SK-N-SH (cell line): ENCODE measurements around the gene CENPV. TPM values are rescaled to one million over a fixed set of nuclear protein-coding genes. Genes with fewer than 3 reads are reported as not detected.
A peak's percentile ranks its signal among the peaks of the same experiment; 100 is the strongest.

Experiments used
- CTCF ChIA-PET: fragments of 300-600, 350-600 bp; formaldehyde crosslinking; extraction: SDS; loops from one replicate; lab custom pipeline; 2021; lab: Yijun Ruan, JAX
- POLR2A ChIA-PET: fragments of 350-600 bp; sonication (Branson Sonifier 250); formaldehyde crosslinking; extraction: SDS; loops from one replicate; lab custom pipeline; 2020; ENCODE audit warnings: antibody characterized with exemption, inconsistent platforms; lab: Yijun Ruan, JAX
- DNase-seq: peaks from one replicate; pipeline ENCODE4 v3.0.0; 2012
- H2AFZ ChIP-seq: fragments of 200-600 bp; sonication (generic); 2 replicates; pipeline ENCODE4 v1.8.1; 2016; ENCODE audit warnings: antibody characterized with exemption, mild to moderate bottlenecking, low read depth
- H3F3A ChIP-seq: fragments of 200-600 bp; sonication (generic); replicated peaks from 2 replicates; pipeline ENCODE3; 2016; ENCODE audit warnings: antibody characterized with exemption, mild to moderate bottlenecking; ENCODE audit not compliant: insufficient read depth
- H3K27ac ChIP-seq, 2 experiments: fragments of 200-500 bp in 1 of 2; fragments of 200-600 bp in 1 of 2; sonication (Bioruptor generic) in 1 of 2; sonication (generic), shearing (Covaris generic) in 1 of 2; 2 replicates each; pipeline versions ENCODE4 v1.5.1 to v1.6.1; 2014 to 2016; ENCODE audit warnings: low read depth in 2 of 2, inconsistent platforms in 1 of 2, low read length in 1 of 2, mild to moderate bottlenecking in 1 of 2, mixed read lengths in 1 of 2
- H3K27me3 ChIP-seq: fragments of 200-600 bp; sonication (generic), shearing (Covaris generic); 2 replicates; pipeline ENCODE4 v1.6.1; 2016; ENCODE audit warnings: mixed run types; ENCODE audit not compliant: insufficient read depth
- H3K36me3 ChIP-seq, 2 experiments: fragments of 200-500 bp in 1 of 2; fragments of 200-600 bp in 1 of 2; sonication (Bioruptor generic) in 1 of 2; sonication (generic) in 1 of 2; replicated peaks in 1 of 2; 2 replicates each; pipeline versions ENCODE3 to v1.5.1; 2014 to 2016; ENCODE audit warnings: low read length in 1 of 2, mild to moderate bottlenecking in 1 of 2; ENCODE audit not compliant: insufficient read depth in 2 of 2, control insufficient read depth in 1 of 2
- H3K4me1 ChIP-seq, 2 experiments: fragments of 200-500 bp in 1 of 2; fragments of 200-600 bp in 1 of 2; sonication (Bioruptor generic) in 1 of 2; sonication (generic), shearing (Covaris generic) in 1 of 2; 2 replicates each; pipeline versions ENCODE4 v1.5.1 to v1.6.1; 2014 to 2016; ENCODE audit warnings: low read depth in 1 of 2, low read length in 1 of 2, mixed run types in 1 of 2; ENCODE audit not compliant: insufficient read depth in 2 of 2, control insufficient read depth in 1 of 2
- H3K4me2 ChIP-seq: fragments of 200-600 bp; sonication (generic), shearing (Covaris generic); 2 replicates; pipeline ENCODE4 v1.6.1; 2017; ENCODE audit warnings: mixed run types
- H3K4me3 ChIP-seq, 2 experiments: fragments of 200-500 bp in 1 of 2; fragments of 200-600 bp in 1 of 2; sonication (Bioruptor generic) in 1 of 2; sonication (generic), shearing (Covaris generic) in 1 of 2; 2 replicates each; pipeline versions ENCODE4 v1.5.1 to v1.8.1; 2014 to 2016; ENCODE audit warnings: low read depth in 2 of 2, inconsistent platforms in 1 of 2, low read length in 1 of 2, mild to moderate bottlenecking in 1 of 2, mixed read lengths in 1 of 2, moderate library complexity in 1 of 2
- H3K79me2 ChIP-seq: fragments of 200-600 bp; sonication (generic); 2 replicates; pipeline ENCODE4 v1.8.1; 2017; ENCODE audit warnings: mild to moderate bottlenecking; ENCODE audit not compliant: insufficient read depth
- H3K9ac ChIP-seq: fragments of 200-600 bp; sonication (generic); 2 replicates; pipeline ENCODE4 v1.6.1; 2017; ENCODE audit warnings: mixed run types
- H3K9me2 ChIP-seq: fragments of 200-600 bp; sonication (generic); 2 replicates; pipeline ENCODE4 v1.6.1; 2017; ENCODE audit warnings: mixed run types
- H3K9me3 ChIP-seq: fragments of 200-600 bp; sonication (generic); 2 replicates; pipeline ENCODE4 v1.6.1; 2017; ENCODE audit warnings: mixed run types, mild to moderate bottlenecking, moderate library complexity
- H4K20me1 ChIP-seq: fragments of 200-600 bp; sonication (generic); 2 replicates; pipeline ENCODE4 v1.6.1; 2017; ENCODE audit warnings: mild to moderate bottlenecking, mixed run types; ENCODE audit not compliant: insufficient read depth
- ELF1 ChIP-seq: IDR thresholded peaks from 2 replicates; pipeline ENCODE4 v1.4.0; 2012
- EP300 ChIP-seq, 2 experiments: IDR thresholded peaks; 2 replicates each; pipeline versions ENCODE4 v1.4.0 to v1.6.1; 2012; ENCODE audit warnings: borderline replicate concordance in 1 of 2, low read depth in 1 of 2, low read length in 1 of 2
- EZH2phosphoT487 ChIP-seq: fragments of 200-600 bp; sonication (generic); IDR thresholded peaks from 2 replicates; pipeline ENCODE4 v1.6.1; 2017; ENCODE audit warnings: low read depth, mixed run types, mild to moderate bottlenecking, antibody characterized with exemption, moderate library complexity, borderline replicate concordance
- FOXJ3 ChIP-seq: sonication (generic); formaldehyde crosslinking; IDR thresholded peaks from 2 replicates; pipeline ENCODE4 v1.5.1; 2020; ENCODE audit warnings: mild to moderate bottlenecking, missing genetic modification reagents
- JUND ChIP-seq: IDR thresholded peaks from 2 replicates; pipeline ENCODE4 v1.4.0; 2012
- MXI1 ChIP-seq: IDR thresholded peaks from 2 replicates; pipeline ENCODE4 v1.6.1; 2012; ENCODE audit warnings: mild to moderate bottlenecking, low read depth, low read length, improper control_type of control experiment
- NFIC ChIP-seq: IDR thresholded peaks from 2 replicates; pipeline ENCODE4 v1.4.0; 2012; ENCODE audit warnings: borderline replicate concordance
- NRF1 ChIP-seq: IDR thresholded peaks from 2 replicates; pipeline ENCODE4 v1.6.1; 2012; ENCODE audit warnings: low read depth, mild to moderate bottlenecking, low read length
- POLR2AphosphoS5 ChIP-seq: IDR thresholded peaks from 2 replicates; pipeline ENCODE4 v1.6.1; 2012; ENCODE audit warnings: low read depth, low read length
- RAD21 ChIP-seq: IDR thresholded peaks from 2 replicates; pipeline ENCODE4 v1.6.1; 2012; ENCODE audit warnings: mild to moderate bottlenecking, low read length
- RXRA ChIP-seq: IDR thresholded peaks from 2 replicates; pipeline ENCODE4 v1.4.0; 2012; ENCODE audit warnings: low read depth, mild to moderate bottlenecking, borderline replicate concordance
- SIN3A ChIP-seq: IDR thresholded peaks from 2 replicates; pipeline ENCODE4 v1.6.1; 2012; ENCODE audit warnings: low read depth, mild to moderate bottlenecking, low read length, moderate library complexity, borderline replicate concordance
- SMC3 ChIP-seq: IDR thresholded peaks from 2 replicates; pipeline ENCODE4 v1.6.1; 2012; ENCODE audit warnings: low read depth, low read length, improper control_type of control experiment
- TEAD4 ChIP-seq: IDR thresholded peaks from 2 replicates; pipeline ENCODE4 v1.4.0; 2012; ENCODE audit warnings: mild to moderate bottlenecking, borderline replicate concordance; ENCODE audit not compliant: insufficient read depth
- YY1 ChIP-seq: IDR thresholded peaks from 2 replicates; pipeline ENCODE4 v1.4.0; 2012; ENCODE audit warnings: low read depth, mild to moderate bottlenecking
- WGBS: methylation state at CpG from one replicate; pipeline ENCODE4 v1.1.6; 2017; ENCODE audit warnings: low lambda C conversion rate; 5-methylcytosine and 5-hydroxymethylcytosine counted together
- polyA plus RNA-seq, 3 experiments: library from polyadenylated mRNA; depleted of rRNA; stranded (reverse); fragments of >200 nt; gene quantifications; 2 replicates each; pipeline ENCODE4 v1.2.3, GENCODE V29; 2012
- TF ChIP-seq, protein P1 (sequence below): IDR thresholded peaks from 2 replicates; pipeline ENCODE4 v1.4.0; 2012; ENCODE audit warnings: low read depth, borderline replicate concordance
- TF ChIP-seq, protein P2 (sequence below): fragments of 150-350 bp; IDR thresholded peaks from 2 replicates; pipeline ENCODE4 v1.6.1; 2016; ENCODE audit warnings: mild to moderate bottlenecking, low read depth, low read length
- TF ChIP-seq, protein P3 (sequence below): IDR thresholded peaks from 2 replicates; pipeline ENCODE4 v1.4.0; 2012; ENCODE audit warnings: low read depth
- TF ChIP-seq, protein P4 (sequence below): IDR thresholded peaks from 2 replicates; pipeline ENCODE4 v1.6.1; 2012; ENCODE audit warnings: mild to moderate bottlenecking, low read depth, low read length, moderate library complexity
- TF ChIP-seq, protein P5 (sequence below): fragments of 150-350 bp; IDR thresholded peaks from 2 replicates; pipeline ENCODE4 v1.6.1; 2017; ENCODE audit warnings: antibody characterized with exemption, low read length, low read depth, borderline replicate concordance
- TF ChIP-seq, protein P6 (sequence below): IDR thresholded peaks from 2 replicates; pipeline ENCODE4; 2012

Gene CENPV
- polyA plus RNA-seq, 1 of the 3 experiments (the other 2 are of a cell fraction), result 92.3 TPM

DNA sequence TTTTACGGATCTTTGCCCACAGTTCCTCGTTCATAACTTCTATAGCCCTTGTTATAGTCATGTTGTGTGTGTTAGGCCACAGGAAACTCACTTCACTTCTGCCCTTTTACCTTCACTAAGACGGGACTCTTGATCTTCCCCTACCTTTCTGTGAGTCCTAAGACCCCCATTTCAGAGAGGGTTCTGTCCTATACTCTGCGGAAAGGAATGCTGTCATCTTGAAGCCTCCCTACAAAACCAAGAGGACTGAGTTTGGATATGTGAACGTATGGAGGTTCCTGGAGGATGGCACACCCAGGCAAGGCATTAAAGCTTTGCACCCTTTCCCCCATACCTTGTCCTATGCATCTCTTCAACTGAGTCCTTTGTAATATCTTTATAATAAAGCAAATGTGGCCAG is 31.3 kb upstream of the CENPV start (continued):
- TF ChIP-seq, protein P1, sequence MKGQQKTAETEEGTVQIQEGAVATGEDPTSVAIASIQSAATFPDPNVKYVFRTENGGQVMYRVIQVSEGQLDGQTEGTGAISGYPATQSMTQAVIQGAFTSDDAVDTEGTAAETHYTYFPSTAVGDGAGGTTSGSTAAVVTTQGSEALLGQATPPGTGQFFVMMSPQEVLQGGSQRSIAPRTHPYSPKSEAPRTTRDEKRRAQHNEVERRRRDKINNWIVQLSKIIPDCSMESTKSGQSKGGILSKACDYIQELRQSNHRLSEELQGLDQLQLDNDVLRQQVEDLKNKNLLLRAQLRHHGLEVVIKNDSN, result no peak
- no peak for TF ChIP-seq YY1
- TF ChIP-seq, all 33 proteins: peak for 0

DNA sequence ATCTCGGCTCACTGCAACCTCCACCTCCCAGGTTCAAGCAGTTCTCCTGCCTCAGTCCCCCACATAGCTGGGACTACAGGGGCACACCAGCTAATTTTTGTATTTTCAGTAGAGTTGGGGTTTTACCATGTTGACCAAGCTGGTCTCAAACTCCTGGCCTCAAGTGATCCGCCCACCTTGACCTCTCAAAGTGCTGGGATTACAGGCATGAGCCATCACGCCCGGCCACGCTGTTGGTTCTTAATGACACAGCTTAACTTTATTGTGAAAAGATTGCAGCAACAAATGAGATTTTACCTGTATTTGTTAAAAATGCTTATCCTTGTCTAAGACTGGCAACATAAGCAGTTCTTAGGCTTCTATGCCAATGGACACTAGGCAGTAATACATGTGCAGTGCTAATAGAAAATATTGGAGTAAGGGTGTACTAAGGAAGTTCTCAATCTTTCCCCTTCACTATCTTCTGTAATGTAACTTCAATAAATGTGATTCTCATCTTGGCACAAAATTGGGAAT is 30.6 kb upstream of the CENPV start:
- peaks cover 0 to 15% of the 10 kb centered on the region in 2 experiments; a peak in 2 of 4 replicates for H3K4me1 ChIP-seq
- H3K9me2 ChIP-seq, result no peaks in the 10 kb centered on the region
- H3K36me3 ChIP-seq, result peaks cover 10 to 28% of the 10 kb centered on the region in 2 experiments
- ChIA-PET CTCF (interaction anchor here (0.6 to 1.1 kb wide), 3 partner anchors 33 to 137 kb away, joined by 3 to 4 read pairs (median 3); no protein-coding TSS in a partner anchor), POLR2A (interaction anchor here (1.9 kb wide), 1 partner anchor 55 kb away, joined by 12 read pairs; no protein-coding TSS in a partner anchor)
- H3K9me3 ChIP-seq, result no peaks in the 10 kb centered on the region
- TF ChIP-seq FOXJ3 (CRISPR knock-in tag) (no peak), EP300 (IDR thresholded peaks at IDR 0.05; ENCODE audit: borderline replicate concordance in 1 of 2, low read depth in 1 of 2, low read length in 1 of 2) (no peak), SIN3A (no peak), POLR2AphosphoS5 (no peak; the same call in 1 of the 2 replicates), EZH2phosphoT487 (no peak), RXRA (no peak), NFIC (no peak), MXI1 (no peak), RAD21 (no peak), SMC3 (no peak), TEAD4 (no peak), JUND (no peak; the same call in 1 of the 2 replicates), NRF1 (no peak), ELF1 (no peak)
- TF ChIP-seq, protein P2, sequence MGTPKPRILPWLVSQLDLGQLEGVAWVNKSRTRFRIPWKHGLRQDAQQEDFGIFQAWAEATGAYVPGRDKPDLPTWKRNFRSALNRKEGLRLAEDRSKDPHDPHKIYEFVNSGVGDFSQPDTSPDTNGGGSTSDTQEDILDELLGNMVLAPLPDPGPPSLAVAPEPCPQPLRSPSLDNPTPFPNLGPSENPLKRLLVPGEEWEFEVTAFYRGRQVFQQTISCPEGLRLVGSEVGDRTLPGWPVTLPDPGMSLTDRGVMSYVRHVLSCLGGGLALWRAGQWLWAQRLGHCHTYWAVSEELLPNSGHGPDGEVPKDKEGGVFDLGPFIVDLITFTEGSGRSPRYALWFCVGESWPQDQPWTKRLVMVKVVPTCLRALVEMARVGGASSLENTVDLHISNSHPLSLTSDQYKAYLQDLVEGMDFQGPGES, result no peak
- TF ChIP-seq, protein P3, sequence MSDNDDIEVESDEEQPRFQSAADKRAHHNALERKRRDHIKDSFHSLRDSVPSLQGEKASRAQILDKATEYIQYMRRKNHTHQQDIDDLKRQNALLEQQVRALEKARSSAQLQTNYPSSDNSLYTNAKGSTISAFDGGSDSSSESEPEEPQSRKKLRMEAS, result no peak
- TF ChIP-seq, protein P4, sequence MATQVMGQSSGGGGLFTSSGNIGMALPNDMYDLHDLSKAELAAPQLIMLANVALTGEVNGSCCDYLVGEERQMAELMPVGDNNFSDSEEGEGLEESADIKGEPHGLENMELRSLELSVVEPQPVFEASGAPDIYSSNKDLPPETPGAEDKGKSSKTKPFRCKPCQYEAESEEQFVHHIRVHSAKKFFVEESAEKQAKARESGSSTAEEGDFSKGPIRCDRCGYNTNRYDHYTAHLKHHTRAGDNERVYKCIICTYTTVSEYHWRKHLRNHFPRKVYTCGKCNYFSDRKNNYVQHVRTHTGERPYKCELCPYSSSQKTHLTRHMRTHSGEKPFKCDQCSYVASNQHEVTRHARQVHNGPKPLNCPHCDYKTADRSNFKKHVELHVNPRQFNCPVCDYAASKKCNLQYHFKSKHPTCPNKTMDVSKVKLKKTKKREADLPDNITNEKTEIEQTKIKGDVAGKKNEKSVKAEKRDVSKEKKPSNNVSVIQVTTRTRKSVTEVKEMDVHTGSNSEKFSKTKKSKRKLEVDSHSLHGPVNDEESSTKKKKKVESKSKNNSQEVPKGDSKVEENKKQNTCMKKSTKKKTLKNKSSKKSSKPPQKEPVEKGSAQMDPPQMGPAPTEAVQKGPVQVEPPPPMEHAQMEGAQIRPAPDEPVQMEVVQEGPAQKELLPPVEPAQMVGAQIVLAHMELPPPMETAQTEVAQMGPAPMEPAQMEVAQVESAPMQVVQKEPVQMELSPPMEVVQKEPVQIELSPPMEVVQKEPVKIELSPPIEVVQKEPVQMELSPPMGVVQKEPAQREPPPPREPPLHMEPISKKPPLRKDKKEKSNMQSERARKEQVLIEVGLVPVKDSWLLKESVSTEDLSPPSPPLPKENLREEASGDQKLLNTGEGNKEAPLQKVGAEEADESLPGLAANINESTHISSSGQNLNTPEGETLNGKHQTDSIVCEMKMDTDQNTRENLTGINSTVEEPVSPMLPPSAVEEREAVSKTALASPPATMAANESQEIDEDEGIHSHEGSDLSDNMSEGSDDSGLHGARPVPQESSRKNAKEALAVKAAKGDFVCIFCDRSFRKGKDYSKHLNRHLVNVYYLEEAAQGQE, result no peak
- TF ChIP-seq, protein P5, sequence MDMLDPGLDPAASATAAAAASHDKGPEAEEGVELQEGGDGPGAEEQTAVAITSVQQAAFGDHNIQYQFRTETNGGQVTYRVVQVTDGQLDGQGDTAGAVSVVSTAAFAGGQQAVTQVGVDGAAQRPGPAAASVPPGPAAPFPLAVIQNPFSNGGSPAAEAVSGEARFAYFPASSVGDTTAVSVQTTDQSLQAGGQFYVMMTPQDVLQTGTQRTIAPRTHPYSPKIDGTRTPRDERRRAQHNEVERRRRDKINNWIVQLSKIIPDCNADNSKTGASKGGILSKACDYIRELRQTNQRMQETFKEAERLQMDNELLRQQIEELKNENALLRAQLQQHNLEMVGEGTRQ, result no peak
- TF ChIP-seq, protein P6, sequence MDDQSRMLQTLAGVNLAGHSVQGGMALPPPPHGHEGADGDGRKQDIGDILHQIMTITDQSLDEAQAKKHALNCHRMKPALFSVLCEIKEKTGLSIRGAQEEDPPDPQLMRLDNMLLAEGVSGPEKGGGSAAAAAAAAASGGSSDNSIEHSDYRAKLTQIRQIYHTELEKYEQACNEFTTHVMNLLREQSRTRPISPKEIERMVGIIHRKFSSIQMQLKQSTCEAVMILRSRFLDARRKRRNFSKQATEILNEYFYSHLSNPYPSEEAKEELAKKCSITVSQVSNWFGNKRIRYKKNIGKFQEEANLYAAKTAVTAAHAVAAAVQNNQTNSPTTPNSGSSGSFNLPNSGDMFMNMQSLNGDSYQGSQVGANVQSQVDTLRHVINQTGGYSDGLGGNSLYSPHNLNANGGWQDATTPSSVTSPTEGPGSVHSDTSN, result no peak
- H3K4me2 ChIP-seq, result peak overlapping the region; percentile 90
- H3K4me3 ChIP-seq, result 0 out of 4 replicates have a peak overlapping the region, but pooled peaks of 1 of the 2 experiments have one; percentile 99
- no peak for DNase-seq
- H3K27me3 ChIP-seq, result no peaks in the 10 kb centered on the region
- H4K20me1 ChIP-seq, result peaks cover 32% of the 10 kb centered on the region
- WGBS, result 100% methylated on average over 5 of the region's 5 CpGs
- H3K79me2 ChIP-seq, result peaks cover 31% of the 10 kb centered on the region
- H3F3A ChIP-seq, result peaks cover 41% of the 10 kb centered on the region
- no peak overlapping the region for H2AFZ ChIP-seq
- H3K9ac ChIP-seq, result no peak overlapping the region
- H3K27ac ChIP-seq, result no peak overlapping the region
